ENCODE measurements around the gene LIMD2. TPM values are rescaled to one million over a fixed set of nuclear protein-coding genes. Genes with fewer than 3 reads are reported as not detected.

The LIMD2 gene
- total RNA-seq, 1 experiment from 2014 or later = 93.5 TPM

DNA sequence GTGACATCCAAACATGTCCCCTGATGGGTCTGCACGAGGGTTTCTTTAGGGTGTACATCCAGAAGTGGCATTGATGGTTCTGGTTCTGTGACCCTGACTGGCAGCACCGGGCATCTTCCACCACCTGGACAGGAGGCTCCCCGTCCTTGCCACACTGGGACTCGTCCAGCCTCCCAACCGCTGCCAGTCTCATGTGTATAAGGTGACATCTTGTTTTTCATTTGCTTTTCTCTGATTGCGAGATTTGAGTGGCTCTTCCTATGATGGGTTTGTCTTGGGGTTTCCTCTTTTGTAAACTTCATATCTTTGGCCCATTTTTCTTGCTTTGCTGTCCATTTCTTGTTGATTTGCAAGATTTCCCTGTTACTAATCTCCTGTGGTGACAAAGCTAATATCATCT, 9.2 kb upstream of the LIMD2 start:
- no peak overlapping the region for H4K5ac ChIP-seq (ENCODE audit: insufficient read length, low read depth, low read length)
- TF ChIP-seq, protein P1, sequence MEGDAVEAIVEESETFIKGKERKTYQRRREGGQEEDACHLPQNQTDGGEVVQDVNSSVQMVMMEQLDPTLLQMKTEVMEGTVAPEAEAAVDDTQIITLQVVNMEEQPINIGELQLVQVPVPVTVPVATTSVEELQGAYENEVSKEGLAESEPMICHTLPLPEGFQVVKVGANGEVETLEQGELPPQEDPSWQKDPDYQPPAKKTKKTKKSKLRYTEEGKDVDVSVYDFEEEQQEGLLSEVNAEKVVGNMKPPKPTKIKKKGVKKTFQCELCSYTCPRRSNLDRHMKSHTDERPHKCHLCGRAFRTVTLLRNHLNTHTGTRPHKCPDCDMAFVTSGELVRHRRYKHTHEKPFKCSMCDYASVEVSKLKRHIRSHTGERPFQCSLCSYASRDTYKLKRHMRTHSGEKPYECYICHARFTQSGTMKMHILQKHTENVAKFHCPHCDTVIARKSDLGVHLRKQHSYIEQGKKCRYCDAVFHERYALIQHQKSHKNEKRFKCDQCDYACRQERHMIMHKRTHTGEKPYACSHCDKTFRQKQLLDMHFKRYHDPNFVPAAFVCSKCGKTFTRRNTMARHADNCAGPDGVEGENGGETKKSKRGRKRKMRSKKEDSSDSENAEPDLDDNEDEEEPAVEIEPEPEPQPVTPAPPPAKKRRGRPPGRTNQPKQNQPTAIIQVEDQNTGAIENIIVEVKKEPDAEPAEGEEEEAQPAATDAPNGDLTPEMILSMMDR (conservative IDR thresholded peaks at IDR 0.05) = no peak
- H3K36me3 Mint-ChIP-seq (ENCODE audit: insufficient read depth in 1 of 3, low read depth in 3 of 3) = peaks cover 9 to 56% (median 47%) of the 10 kb centered on the region in 3 experiments; a peak in 6 of 7 replicates

More for the DNA sequence above, 9.2 kb upstream of the LIMD2 start:
- H2BK12ac ChIP-seq (ENCODE audit: insufficient read length, low read depth, low read length) = no peak overlapping the region
- no peak overlapping the region for H3K4me3 Mint-ChIP-seq
- no peaks in the 10 kb centered on the region for H3K79me2 ChIP-seq (ENCODE audit: insufficient read depth, low read length)
- H3K23me2 ChIP-seq (ENCODE audit: insufficient read length, low read depth, low read length, poor library complexity, severe bottlenecking) = no peaks in the 10 kb centered on the region
- WGBS (ENCODE audit: extremely low coverage, insufficient read length, low lambda C conversion rate) = no CpG with 5 or more reads among the region's 6 CpGs
- no peaks in the 10 kb centered on the region for H4K20me1 ChIP-seq (ENCODE audit: control insufficient read depth, insufficient read depth, insufficient read length)
- no peak for DNase-seq
- no peaks in the 10 kb centered on the region for H3K27me3 Mint-ChIP-seq (ENCODE audit: low read depth)
- no peak overlapping the region for H3K4ac ChIP-seq (ENCODE audit: low read depth, low read length)
- no peaks in the 10 kb centered on the region for H3K27me3 ChIP-seq (ENCODE audit: insufficient read depth, low read length)
- no peak overlapping the region for H3K4me2 ChIP-seq (ENCODE audit: insufficient read depth, insufficient read length, low read length)
- H4K8ac ChIP-seq (replicated peaks; ENCODE audit: insufficient read length, low read depth, low read length) = no peak overlapping the region
- no peak overlapping the region for H3K14ac ChIP-seq (ENCODE audit: insufficient read depth, low read length)
- H4K91ac ChIP-seq (ENCODE audit: insufficient read length, low read depth, low read length) = no peak overlapping the region
- H3K56ac ChIP-seq (ENCODE audit: insufficient read length, low read depth, low read length) = no peak overlapping the region
- H3K27ac ChIP-seq (ENCODE audit: insufficient read length, low read depth, low read length) = no peak overlapping the region
- H3K9ac ChIP-seq (ENCODE audit: extremely low read depth, insufficient read length, low read length) = no peak overlapping the region
- H2BK15ac ChIP-seq (ENCODE audit: low read depth, low read length) = no peak overlapping the region
- no peak overlapping the region for H2BK120ac ChIP-seq (ENCODE audit: low read depth, low read length, poor library complexity, severe bottlenecking)
- no peaks in the 10 kb centered on the region for H3K4me1 Mint-ChIP-seq
- no peak overlapping the region for H2AFZ ChIP-seq (ENCODE audit: low read length)
- no peak overlapping the region for H3K23ac ChIP-seq (ENCODE audit: insufficient read length, low read depth, low read length)
- H2BK5ac ChIP-seq (ENCODE audit: insufficient read length, low read length) = no peak overlapping the region
- H3K79me1 ChIP-seq (ENCODE audit: insufficient read depth, low read depth, low read length, poor library complexity, severe bottlenecking) = no peaks in the 10 kb centered on the region
- H3T11ph ChIP-seq (ENCODE audit: low read length) = no peak overlapping the region
- H2BK20ac ChIP-seq (ENCODE audit: low read depth, low read length, poor library complexity, severe bottlenecking) = no peak overlapping the region
- H3K9me3 ChIP-seq (ENCODE audit: control insufficient read depth, low read depth, low read length) = no peaks in the 10 kb centered on the region
- H3K4me1 ChIP-seq (ENCODE audit: insufficient read depth, low read length) = no peaks in the 10 kb centered on the region
- no peaks in the 10 kb centered on the region for H3K9me3 Mint-ChIP-seq
- H2AK5ac ChIP-seq (ENCODE audit: insufficient read length, low read length) = no peak overlapping the region
- no peak overlapping the region for H3K18ac ChIP-seq (ENCODE audit: insufficient read length, low read depth, low read length)
- H3K27ac Mint-ChIP-seq = no peak overlapping the region; a peak in 1 of 7 replicates
